H1 (cell line): Measurements from ENCODE around the gene TTC27. TPM values are rescaled to one million over a fixed set of nuclear protein-coding genes. Genes with fewer than 3 reads are reported as not detected.

Source experiments
- BRCA1 ChIP-seq: IDR thresholded peaks from 2 replicates; pipeline ENCODE4 v1.6.1; 2012; ENCODE audit warnings: low read depth, low read length, improper control_type of control experiment
- CHD1 ChIP-seq: IDR thresholded peaks from 2 replicates; pipeline ENCODE4 v1.6.1; 2012; ENCODE audit warnings: low read depth, low read length, improper control_type of control experiment
- EP300 ChIP-seq, 2 experiments: IDR thresholded peaks; 1 replicate in 1 of 2; 2 replicates in 1 of 2; pipeline ENCODE4 v1.6.1; 2011 to 2012; ENCODE audit warnings: low read depth in 2 of 2, low read length in 2 of 2, mild to moderate bottlenecking in 2 of 2, borderline replicate concordance in 1 of 2, inconsistent platforms in 1 of 2, moderate library complexity in 1 of 2
- FOSL1 ChIP-seq: IDR thresholded peaks from 2 replicates; pipeline ENCODE4 v1.6.1; 2011; ENCODE audit warnings: mild to moderate bottlenecking, low read depth, low read length, moderate library complexity; ENCODE audit not compliant: insufficient read depth
- GABPA ChIP-seq: IDR thresholded peaks from 2 replicates; pipeline ENCODE4 v1.6.1; 2011; ENCODE audit warnings: mild to moderate bottlenecking, low read length, moderate library complexity, borderline replicate concordance; ENCODE audit not compliant: insufficient read depth
- KDM1A ChIP-seq: fragments of 200-600, 300-600 bp; sonication (generic); IDR thresholded peaks from 2 replicates; pipeline ENCODE4 v1.7.1; 2016; ENCODE audit warnings: mild to moderate bottlenecking, low read length, borderline replicate concordance
- KDM5A ChIP-seq: fragments of 200-600 bp; IDR thresholded peaks from 2 replicates; pipeline ENCODE4 v1.7.1; 2012; ENCODE audit warnings: mild to moderate bottlenecking, low read length, inconsistent platforms, mixed read lengths
- SP2 ChIP-seq: IDR thresholded peaks from 2 replicates; pipeline ENCODE4 v1.6.1; 2012; ENCODE audit warnings: mild to moderate bottlenecking, low read length, inconsistent platforms
- TAF7 ChIP-seq: optimal IDR thresholded peaks from 2 replicates; pipeline ENCODE3; 2011; ENCODE audit warnings: low read depth, mild to moderate bottlenecking, inconsistent platforms, low read length, moderate library complexity, borderline replicate concordance
- TEAD4 ChIP-seq: IDR thresholded peaks from 2 replicates; pipeline ENCODE4 v1.6.1; 2012; ENCODE audit warnings: low read depth, low read length, inconsistent platforms, mixed read lengths
- polyA plus RNA-seq, 7 experiments: library from polyadenylated mRNA; depleted of rRNA in 3 of 7; stranded (reverse) in 5 of 7; unstranded in 2 of 7; fragments of >200 nt in 5 of 7; fragments of 200-250 nt in 2 of 7; gene quantifications; 1 replicate in 5 of 7; 2 replicates in 1 of 7; 4 replicates in 1 of 7; pipeline versions ENCODE4 v1.2.1 to v1.2.3, GENCODE V29; 2011 to 2013; ENCODE audit warnings: missing spikeins in 2 of 7, mixed read lengths in 2 of 7
- total RNA-seq: library from RNA; stranded (reverse); fragmentation: NEBNext Ultra II Directional; extraction: Animal tissue kit (Norgen Biotek cat#: 25700); gene quantifications from 2 replicates; pipeline ENCODE4 v1.2.1, GENCODE V29; 2021
- TF ChIP-seq, protein P1 (sequence below), 3 experiments: IDR thresholded peaks; 1 replicate in 2 of 3; 2 replicates in 1 of 3; pipeline versions ENCODE4 v1.5.1 to v1.6.1; 2011; ENCODE audit warnings: low read length in 3 of 3, mild to moderate bottlenecking in 3 of 3, inconsistent platforms in 2 of 3, low read depth in 1 of 3, moderate library complexity in 1 of 3; ENCODE audit not compliant: insufficient read depth in 1 of 3; ENCODE audit errors: control extremely low read depth in 1 of 3

Gene TTC27
- total and polyA plus RNA-seq, 2 of the 8 experiments (the other 6 are each of a cell fraction or from before 2014, with no cell fraction given) = 13.8 to 29.1 TPM

DNA sequence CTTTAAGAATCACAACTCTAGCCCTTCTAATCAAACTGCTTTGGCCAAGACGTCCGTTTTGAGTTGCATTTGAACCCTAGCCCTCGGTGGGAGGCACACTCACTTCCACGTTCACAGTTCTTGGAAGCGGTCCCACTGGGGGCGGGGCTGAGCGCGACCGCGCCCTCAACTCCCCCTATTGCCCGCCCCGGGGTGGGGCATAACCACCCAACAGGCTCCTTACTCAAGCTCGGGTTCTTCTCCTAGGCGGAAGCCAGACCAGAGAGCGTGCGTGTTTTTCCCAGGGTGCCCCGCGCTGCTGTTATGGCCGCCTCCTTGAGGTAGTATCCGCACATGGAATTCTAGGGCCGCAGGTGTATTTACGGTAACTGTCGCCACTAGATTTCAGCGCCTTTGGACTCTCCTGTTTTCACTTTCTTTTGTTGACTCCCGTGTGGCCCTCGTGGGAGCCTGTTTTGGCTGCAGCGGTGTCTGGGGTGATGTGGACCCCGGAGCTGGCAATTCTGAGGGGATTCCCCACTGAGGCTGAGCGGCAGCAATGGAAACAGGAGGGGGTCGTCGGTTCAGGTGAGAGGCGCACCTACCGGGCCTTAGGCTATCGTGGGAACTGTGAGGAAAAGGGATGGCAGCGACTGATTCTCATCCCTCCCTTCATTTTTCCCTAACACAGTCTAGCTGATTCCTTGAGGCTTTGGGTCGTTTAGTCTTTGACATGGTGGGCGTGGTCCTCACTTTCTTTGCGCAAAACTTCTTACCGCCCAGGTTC, at the start of gene TTC27 (continued):
- TF ChIP-seq TEAD4 (peak; percentile 51; the same call in 1 of the 2 replicates), KDM5A (peak; percentile 66), TAF7 (peak; percentile 63), SP2 (no peak), EP300 (IDR thresholded peaks at IDR 0.05; ENCODE audit: borderline replicate concordance in 1 of 2, low read depth in 2 of 2, low read length in 2 of 2) (no peak), KDM1A (peak; percentile 43; the same call in 1 of the 2 replicates), CHD1 (no peak), BRCA1 (no peak), GABPA (no peak), FOSL1 (no peak)
- TF ChIP-seq, protein P1, sequence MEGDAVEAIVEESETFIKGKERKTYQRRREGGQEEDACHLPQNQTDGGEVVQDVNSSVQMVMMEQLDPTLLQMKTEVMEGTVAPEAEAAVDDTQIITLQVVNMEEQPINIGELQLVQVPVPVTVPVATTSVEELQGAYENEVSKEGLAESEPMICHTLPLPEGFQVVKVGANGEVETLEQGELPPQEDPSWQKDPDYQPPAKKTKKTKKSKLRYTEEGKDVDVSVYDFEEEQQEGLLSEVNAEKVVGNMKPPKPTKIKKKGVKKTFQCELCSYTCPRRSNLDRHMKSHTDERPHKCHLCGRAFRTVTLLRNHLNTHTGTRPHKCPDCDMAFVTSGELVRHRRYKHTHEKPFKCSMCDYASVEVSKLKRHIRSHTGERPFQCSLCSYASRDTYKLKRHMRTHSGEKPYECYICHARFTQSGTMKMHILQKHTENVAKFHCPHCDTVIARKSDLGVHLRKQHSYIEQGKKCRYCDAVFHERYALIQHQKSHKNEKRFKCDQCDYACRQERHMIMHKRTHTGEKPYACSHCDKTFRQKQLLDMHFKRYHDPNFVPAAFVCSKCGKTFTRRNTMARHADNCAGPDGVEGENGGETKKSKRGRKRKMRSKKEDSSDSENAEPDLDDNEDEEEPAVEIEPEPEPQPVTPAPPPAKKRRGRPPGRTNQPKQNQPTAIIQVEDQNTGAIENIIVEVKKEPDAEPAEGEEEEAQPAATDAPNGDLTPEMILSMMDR (IDR thresholded peaks at IDR 0.05; ENCODE audit: control extremely low read depth in 1 of 3, insufficient read depth in 1 of 3, low read depth in 1 of 3, low read length in 3 of 3) = peak in 1 of 3 experiments; percentile 3; a peak in 1 of 4 replicates
